AG09309 (cell line): ENCODE results near the gene COX4I1.

Experiments used
- DNase-seq: peaks from one replicate; pipeline ENCODE4 v3.0.0-alpha.2; 2010; ENCODE audit warnings: low read depth
- H3K4me3 ChIP-seq: 2 replicates; pipeline ENCODE4 v1.5.1; 2011; ENCODE audit warnings: mild to moderate bottlenecking, low read depth, low read length, moderate library complexity; ENCODE audit not compliant: control insufficient read depth
- TF ChIP-seq, protein P1 (sequence below): IDR thresholded peaks from 2 replicates; pipeline ENCODE4 v1.5.1; 2011; ENCODE audit warnings: mild to moderate bottlenecking, low read depth, low read length, inconsistent platforms; ENCODE audit not compliant: insufficient read depth, control insufficient read depth; ENCODE audit errors: missing control alignments

The COX4I1 gene

GRCh38 chr16:85848986-85849385, 49.5 kb downstream of the COX4I1 start:
- DNase-seq = no peak

GRCh38 chr16:85849388-85849787, 49.9 kb downstream of the COX4I1 start:
- TF ChIP-seq, protein P1, sequence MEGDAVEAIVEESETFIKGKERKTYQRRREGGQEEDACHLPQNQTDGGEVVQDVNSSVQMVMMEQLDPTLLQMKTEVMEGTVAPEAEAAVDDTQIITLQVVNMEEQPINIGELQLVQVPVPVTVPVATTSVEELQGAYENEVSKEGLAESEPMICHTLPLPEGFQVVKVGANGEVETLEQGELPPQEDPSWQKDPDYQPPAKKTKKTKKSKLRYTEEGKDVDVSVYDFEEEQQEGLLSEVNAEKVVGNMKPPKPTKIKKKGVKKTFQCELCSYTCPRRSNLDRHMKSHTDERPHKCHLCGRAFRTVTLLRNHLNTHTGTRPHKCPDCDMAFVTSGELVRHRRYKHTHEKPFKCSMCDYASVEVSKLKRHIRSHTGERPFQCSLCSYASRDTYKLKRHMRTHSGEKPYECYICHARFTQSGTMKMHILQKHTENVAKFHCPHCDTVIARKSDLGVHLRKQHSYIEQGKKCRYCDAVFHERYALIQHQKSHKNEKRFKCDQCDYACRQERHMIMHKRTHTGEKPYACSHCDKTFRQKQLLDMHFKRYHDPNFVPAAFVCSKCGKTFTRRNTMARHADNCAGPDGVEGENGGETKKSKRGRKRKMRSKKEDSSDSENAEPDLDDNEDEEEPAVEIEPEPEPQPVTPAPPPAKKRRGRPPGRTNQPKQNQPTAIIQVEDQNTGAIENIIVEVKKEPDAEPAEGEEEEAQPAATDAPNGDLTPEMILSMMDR = no peak
- H3K4me3 ChIP-seq = no peak overlapping the region
- DNase-seq = no peak

More at GRCh38 chr16:85848986-85849385, 49.5 kb downstream of the COX4I1 start:
- no peak overlapping the region for H3K4me3 ChIP-seq
- TF ChIP-seq, protein P1 = no peak

DNA sequence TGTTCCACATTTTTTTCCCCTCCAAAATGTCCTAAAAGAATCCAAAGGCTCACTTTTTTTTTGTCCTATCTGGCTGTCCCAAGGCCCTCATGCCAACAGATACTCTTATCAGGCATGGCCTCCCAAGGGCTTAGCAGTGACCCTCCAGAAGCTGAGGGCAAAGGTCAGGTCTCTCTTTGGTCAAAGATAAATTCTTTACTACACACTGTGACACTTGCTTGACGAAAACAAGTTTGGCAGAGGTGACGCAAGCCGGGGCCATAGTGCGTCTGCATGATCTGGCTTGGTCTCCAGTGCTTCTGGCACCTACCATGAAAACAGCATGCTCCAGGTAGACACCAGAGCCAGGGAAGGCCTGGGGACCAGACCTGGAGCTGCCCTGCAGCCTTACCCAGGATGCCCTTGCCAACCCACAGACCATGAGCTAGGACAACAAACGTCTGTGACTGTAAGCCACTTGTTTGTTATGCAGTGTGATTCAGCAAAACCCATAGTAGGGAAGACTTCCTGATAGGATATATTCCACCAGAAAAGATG, 50.9 kb downstream of the COX4I1 start:
- TF ChIP-seq, protein P1 = no peak
- no peak overlapping the region for H3K4me3 ChIP-seq
- DNase-seq = no peak

DNA sequence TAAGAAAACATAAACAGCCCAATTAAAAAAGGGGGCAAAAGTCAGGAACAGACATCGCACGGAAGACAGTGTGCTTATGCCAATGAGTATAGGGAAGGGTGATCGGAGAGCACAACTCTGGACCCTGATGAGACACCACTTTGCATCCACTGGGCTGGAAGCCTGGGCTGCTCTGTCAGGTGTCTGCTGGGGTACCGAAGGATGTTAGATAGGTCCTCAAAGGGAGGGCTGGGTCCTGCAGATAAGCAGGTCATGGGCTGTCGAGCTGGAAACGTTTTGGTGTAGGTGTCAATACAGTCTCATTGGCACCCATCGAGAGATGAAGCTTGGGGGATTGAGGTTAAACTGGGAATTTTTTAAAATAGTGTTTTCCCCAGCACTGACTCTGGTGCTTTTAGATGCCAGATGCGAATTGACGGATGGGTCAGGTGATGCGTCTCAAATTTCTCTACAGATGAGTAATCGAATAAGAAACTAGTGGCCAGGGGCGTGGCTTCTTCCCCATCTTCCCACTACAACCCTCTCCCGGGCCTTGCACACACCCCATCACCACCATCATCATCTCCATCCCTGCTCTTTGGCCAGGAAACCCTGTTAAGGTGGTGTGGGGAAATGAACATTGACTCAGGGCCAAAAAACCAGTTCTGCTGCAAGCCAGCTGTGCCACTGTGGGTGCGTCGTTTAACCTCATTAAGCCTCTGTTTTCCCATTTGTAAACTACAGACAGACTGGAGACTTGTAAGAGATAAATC, 51.7 kb downstream of the COX4I1 start:
- H3K4me3 ChIP-seq = no peak overlapping the region
- TF ChIP-seq, protein P1 = no peak
- DNase-seq = no peak

GRCh38 chr16:85853547-85854545, 54.4 kb downstream of the COX4I1 start:
- H3K4me3 ChIP-seq = no peak overlapping the region
- no peak for DNase-seq
- TF ChIP-seq, protein P1 = no peak

GRCh38 chr16:85854935-85855334, 55.4 kb downstream of the COX4I1 start:
- TF ChIP-seq, protein P1 = no peak
- H3K4me3 ChIP-seq = no peak overlapping the region
- no peak for DNase-seq
